OCI-M2 (cell line): Measurements from ENCODE around the gene HECTD4.
"Not testable (repeated sequence)": the region's sequence is repeated elsewhere in the genome, so short reads cannot be mapped to it uniquely, and the experiment has no call there.

ENCODE experiments used
- DNase-seq: peaks from one replicate; lab custom pipeline; 2025; ENCODE audit not compliant: unreplicated experiment; lab: John Stamatoyannopoulos, UW

The HECTD4 gene

GRCh38 chr12:112131686-112132085, 250.5 kb downstream of the HECTD4 start:
- DNase-seq, result no peak

DNA sequence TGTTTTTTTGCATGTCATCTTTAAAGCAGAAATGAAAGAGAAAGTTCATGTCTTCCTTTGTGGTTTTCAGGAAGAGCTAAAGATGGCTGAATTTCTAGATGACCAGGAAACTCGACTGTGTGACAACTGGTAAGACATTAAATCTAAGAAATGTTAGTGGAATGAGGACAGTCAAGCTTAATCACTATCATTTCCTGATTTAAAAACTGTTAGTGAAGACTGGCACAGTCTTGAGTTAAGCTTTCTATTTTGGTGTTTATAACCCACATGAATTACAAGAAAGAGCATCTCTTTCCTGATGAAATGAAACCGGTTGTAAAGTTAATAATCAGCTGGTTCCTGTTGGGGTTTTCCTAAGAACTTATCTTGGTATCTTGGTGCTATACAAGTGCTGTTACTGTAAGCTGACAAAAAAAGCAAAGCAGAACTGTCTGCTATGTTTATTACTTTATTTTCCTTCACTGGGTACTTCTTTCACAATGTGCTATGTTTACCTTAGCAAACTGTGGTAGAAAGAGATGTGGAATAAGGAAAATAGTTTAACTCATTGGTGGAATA, 251.7 kb downstream of the HECTD4 start:
- no peak for DNase-seq

DNA sequence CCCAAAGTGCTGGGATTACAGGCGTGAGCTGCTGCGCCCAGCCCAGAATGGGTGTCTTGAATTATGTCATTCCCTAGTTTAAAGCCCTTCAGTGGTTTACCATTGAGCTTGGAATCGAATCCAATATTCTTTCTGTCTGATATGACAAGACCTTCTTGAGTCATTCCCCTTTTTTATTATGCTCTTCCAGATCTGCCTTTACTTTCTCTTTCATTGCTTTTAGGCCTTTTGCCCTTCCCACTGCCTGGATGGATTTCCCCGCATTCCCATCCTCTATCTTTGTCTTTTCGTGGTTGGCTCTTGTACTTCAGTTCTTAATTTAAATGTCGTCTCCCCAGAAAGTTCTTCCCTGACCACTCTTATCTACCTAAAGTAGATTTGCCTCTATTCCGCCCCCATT, 255.3 kb downstream of the HECTD4 start:
- DNase-seq, result no peak

DNA sequence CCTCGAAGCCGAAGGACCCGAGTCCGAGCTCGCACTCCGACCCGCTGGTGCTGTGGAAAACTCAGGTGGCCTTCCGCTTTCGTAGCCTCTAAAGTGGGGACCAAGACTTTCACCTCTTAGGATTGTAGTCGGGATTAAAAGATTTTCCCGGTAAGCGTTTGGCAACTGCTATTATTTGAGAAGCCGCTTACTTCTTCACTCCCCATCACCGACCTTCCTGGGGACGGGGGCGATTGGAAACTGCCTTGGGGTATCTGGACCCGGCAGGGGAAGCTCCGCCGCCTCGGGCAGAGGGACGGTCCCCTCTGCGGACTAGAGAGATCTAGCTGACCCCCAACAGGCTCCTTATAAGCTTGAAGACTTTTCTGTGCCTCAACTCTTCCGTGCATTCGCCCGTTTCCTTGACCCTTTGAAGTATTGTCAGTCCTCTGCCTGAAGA, 256.2 kb downstream of the HECTD4 start:
- no peak for DNase-seq

DNA sequence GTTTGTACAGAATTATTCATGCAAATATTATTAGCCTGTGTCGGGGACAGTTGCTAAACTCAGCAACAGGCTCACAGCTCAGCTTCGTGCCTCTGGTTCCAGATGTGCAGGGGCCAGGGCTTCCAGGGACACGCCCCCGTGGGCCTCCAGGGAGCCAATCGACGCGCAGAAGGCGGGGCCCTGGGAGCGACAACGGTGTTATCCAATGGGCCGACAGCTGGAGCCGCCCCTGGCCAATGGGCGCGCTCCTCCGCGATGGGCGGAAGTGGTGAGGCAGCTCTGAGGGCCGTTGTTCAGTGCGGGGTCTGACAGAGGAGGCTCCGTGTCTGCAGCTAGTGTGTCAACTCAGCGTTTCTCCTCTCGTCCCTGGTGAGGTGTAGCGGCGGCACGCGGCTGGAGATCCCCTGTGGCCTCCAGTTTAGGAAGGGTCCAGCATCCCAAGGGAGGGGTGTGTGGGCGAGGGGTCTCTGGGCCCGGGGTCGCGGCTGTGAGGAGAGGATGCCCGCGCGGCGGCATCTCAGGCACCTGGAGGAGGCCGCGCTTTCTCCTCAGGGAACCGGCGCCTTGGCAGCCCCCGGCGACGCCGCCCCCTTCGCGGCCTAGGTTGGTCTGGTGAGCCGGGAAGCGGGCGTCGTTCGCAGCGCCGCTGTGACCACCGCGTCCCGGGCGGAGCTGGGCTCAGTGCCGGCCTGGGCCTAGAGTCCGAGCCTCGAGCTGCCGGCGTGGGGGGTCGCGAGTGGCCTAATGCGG, 256.8 kb downstream of the HECTD4 start, which contains the start of gene TRAFD1:
Gene TRAFD1, plus strand, starts transcription at position 311 of the 750 bp plus-strand sequence. CDS start 4,963 bp downstream, outside the sequence.
- peak; percentile 75 for DNase-seq

DNA sequence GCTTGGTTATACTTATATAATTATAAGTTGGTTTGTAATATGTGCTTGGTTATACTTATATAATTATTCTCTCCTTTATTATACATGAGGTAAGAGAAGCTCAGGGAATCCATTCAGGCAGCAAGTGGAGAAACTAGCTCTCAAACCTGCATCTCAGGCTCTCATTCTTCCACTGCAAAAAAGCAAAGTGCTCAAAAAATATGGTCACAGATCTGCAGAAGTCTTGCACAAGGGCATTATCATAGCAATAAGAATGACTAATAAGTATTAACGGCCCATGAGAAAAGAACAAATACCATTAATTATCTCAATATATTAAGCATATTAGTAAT, 257.3 kb downstream of the HECTD4 start:
- no peak for DNase-seq

- no peak for DNase-seq
These were observed 259.2 kb downstream of the HECTD4 start for GRCh38 chr12:112122823-112123690.

DNA sequence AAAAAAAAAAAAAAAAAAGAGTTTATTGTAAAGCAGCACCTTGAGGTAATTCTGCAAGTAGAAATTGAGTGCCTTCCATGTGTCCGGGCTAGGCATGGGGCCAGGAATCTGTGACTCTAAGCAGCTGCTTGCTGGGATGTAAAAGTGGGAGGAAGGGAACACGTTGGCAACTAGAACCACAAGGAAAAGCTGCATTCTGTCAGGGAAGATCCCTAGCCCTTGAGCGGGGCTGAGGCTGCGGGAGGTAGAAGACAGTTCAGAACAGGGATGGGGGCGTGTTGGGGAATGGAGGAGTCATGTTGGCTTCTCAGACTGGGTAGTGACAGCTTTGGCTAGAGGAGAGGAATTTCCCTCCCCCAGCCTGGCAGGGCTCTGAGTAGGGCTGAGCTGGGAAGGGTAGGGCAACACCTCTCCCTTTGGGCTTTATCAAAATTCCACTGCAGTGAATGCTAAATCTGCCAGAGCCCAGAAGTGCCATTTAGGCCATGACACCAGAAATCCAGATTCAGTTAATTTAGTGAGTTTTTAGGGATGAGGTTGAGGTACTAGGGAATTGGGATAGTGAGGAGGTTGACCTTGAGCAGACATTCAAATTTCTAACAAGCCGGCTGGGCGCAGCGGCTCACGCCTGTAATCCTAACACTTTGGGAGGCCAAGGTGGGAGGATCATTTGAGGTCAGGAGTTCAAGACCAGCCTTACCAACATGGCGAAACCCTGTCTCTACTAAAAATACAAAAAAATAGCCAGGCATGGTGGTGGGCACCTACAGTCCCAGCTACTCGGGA, 260.3 kb downstream of the HECTD4 start:
- no peak for DNase-seq

DNA sequence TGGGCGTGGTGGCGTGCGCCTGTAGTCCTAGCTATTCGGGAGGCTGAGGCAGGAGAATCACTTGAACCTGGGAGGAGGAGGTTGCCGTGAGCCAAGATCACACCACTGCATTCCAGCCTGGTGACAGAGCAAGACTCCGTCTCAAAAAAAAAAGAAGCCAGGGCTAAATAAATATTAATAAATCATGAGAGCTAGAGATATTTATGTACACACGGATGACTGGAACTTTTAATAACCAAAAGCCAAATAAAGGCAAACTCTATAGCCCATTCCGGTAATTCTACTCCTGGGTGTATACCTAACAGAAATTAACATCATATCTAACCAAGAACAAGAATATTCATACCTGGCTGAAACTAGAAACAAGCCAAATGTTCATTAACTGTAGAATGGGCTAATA, 264.5 kb downstream of the HECTD4 start:
- no peak for DNase-seq

DNA sequence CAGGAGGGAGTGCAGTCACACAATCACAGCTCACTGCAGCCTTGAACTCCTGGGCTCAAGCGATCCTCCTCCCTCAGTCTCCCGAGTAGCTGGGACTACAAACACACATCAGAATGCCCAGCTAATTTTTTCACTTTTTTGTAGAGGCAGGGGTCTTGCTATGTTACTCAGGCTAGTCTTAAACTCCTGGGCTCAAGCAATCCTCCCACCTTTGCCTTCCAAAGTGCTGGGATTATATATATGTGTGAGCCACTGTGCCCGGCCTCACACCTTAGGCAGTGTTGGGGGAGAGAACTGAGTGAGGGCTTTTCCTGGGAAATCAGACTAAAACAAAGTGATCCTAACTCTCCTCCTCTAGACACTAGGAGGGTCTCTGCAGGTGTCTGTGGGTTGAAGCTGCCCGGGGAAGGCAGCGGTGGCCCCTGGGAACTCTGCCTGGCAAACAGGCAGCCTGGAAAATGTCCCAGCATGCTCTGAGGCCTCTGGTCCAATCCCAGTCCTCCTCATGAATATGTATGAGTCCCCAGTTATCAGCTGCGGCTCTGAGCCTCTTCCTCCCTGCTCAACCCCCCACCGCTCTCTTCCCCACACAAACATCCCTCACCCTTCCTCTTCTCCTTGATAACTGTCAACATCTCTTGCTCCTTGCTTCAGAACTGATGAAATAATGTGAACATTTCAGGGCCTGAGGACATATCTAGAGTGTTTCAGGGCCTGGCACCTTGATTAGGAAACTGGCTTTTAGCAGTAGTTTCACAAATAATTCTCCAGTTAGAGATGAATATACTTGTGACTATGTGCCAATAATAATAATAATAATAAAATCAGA, 265.8 kb downstream of the HECTD4 start:
- no peak for DNase-seq

GRCh38 chr12:112115259-112116045, 266.8 kb downstream of the HECTD4 start:
- no peak for DNase-seq

GRCh38 chr12:112112409-112113133, 269.7 kb downstream of the HECTD4 start:
- no peak for DNase-seq

- DNase-seq, result no peak
These were observed 270.3 kb downstream of the HECTD4 start for GRCh38 chr12:112111931-112112330.

DNA sequence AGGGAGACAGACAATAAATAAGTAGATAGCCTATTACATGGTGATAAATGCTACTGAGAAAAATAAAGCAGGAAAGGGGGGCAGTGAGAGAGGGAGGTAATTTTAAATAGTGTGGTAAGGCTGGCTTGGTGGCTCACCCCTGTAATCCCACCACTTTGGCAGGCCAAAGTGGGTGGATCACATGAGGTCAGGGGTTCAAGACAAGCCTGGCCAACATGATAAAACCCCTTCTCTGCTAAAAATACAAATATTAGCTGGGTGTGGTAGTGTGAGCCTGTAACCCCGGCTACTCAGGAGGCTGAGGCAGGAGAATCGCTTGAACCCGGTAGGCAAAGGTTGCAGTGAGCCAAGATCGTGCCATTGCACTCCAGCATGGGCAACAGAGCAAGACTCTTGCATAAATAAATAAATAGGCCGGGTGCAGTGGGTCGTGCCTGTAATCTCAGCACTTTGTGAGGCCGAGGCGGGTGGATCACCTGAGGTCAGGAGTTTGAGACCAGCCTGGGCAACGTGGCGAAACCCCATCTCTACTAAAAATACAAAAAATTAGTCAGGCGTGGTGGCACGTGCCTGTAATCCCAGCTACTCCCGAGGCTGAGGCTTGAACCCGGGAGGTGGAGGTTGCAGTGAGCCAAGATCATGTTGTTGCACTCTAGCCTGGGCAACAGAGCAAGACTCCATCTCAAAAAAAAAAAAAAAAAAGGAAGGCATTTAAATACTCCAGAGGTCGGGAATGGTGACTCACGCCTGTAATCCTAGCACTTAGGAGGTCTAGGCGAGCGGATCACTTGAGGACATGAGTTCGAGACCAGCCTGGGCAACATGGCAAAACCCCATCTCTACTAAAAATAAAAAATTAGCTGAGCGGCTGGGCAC, 271.2 kb downstream of the HECTD4 start:
- not testable (repeated sequence) for DNase-seq
